Fibroblast of the aortic adventitia (primary cell): ENCODE results near the gene CAPZA1. TPM values are rescaled to one million over a fixed set of nuclear protein-coding genes. Genes with fewer than 3 reads are reported as not detected.
A peak's percentile ranks its signal among the peaks of the same experiment; 100 is the strongest.
"Not testable (repeated sequence)": the region's sequence is repeated elsewhere in the genome, so short reads cannot be mapped to it uniquely, and the experiment has no call there.

Experiments used
- DNase-seq: peaks from one replicate; pipeline ENCODE4 v3.0.0-alpha.2; 2010; ENCODE audit warnings: low read depth
- H3K4me3 ChIP-seq: 2 replicates; pipeline ENCODE4 v1.5.1; 2011; ENCODE audit warnings: low read depth, mild to moderate bottlenecking, control low read depth, low read length, moderate library complexity
- total RNA-seq: library from RNA; depleted of rRNA; stranded (reverse); fragments of >200 nt; gene quantifications from 2 replicates; pipeline ENCODE4 v1.2.3, GENCODE V29; 2012; ENCODE audit warnings: low replicate concordance
- TF ChIP-seq, protein P1 (sequence below): IDR thresholded peaks from 2 replicates; pipeline ENCODE4 v1.5.1; 2011; ENCODE audit warnings: mild to moderate bottlenecking, low read length, control low read depth, inconsistent platforms; ENCODE audit not compliant: insufficient read depth

CAPZA1 gene
- total RNA-seq, 1 donor: 281 TPM

DNA sequence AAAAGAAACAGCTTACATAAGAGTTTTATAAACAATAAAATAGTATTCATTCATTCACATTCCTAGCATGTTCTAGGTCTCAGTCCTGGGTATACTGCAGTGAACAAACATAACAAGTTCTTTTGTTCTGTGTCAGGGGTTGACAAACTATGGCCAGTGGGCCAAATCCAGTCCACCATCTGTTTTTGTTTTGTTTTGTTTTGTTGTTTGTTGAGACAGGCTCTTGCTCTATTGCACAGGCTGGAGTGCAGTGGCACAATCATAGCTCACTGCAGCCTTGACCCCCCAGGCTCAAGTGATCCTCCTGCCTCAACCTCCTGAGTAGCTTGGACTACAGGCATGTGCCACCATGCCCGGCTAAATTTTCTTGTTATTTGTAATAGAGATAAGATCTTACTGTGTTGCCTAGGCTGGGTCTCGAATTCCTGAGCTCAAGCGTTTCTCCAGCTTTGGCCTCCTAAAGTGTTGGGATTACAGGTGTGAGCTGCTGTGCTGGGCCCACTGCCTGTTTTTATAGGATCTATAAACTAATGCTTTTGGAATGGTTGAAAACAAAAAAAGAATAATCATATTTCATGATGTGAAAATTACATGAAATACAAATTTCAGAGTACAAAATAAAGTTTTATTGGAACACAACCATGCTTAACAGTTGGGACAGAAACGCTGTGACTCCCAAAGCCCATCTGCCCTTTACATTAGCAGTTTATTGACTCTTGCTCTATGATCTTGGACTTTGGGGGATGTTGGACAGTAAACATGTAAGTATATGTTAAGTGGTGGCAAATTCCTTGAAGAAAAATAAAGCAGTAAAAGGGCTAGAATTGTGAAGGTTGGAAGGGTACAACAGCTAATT is 17.9 kb downstream of the CAPZA1 start:
- H3K4me3 ChIP-seq: no peak overlapping the region
- peak; percentile 42 for DNase-seq
- TF ChIP-seq, protein P1, sequence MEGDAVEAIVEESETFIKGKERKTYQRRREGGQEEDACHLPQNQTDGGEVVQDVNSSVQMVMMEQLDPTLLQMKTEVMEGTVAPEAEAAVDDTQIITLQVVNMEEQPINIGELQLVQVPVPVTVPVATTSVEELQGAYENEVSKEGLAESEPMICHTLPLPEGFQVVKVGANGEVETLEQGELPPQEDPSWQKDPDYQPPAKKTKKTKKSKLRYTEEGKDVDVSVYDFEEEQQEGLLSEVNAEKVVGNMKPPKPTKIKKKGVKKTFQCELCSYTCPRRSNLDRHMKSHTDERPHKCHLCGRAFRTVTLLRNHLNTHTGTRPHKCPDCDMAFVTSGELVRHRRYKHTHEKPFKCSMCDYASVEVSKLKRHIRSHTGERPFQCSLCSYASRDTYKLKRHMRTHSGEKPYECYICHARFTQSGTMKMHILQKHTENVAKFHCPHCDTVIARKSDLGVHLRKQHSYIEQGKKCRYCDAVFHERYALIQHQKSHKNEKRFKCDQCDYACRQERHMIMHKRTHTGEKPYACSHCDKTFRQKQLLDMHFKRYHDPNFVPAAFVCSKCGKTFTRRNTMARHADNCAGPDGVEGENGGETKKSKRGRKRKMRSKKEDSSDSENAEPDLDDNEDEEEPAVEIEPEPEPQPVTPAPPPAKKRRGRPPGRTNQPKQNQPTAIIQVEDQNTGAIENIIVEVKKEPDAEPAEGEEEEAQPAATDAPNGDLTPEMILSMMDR: no peak

DNA sequence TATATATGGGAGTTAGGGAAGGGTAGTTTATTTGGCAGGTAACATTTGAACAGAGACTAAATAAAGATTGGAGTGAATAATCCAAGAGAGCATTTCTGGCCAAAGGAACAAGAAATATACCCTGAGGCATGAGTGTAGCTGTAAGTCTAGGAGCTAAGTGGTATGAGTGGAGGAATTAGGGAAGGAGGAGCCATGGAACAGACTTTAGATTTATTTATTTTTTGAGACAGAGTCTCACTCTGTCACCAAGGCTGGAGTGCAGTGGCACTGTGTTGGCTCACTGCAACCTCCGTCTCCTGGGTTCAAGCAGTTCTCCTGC is 18.4 kb downstream of the CAPZA1 start:
- no peak for DNase-seq
- H3K4me3 ChIP-seq: no peak overlapping the region
- TF ChIP-seq, protein P1: no peak

DNA sequence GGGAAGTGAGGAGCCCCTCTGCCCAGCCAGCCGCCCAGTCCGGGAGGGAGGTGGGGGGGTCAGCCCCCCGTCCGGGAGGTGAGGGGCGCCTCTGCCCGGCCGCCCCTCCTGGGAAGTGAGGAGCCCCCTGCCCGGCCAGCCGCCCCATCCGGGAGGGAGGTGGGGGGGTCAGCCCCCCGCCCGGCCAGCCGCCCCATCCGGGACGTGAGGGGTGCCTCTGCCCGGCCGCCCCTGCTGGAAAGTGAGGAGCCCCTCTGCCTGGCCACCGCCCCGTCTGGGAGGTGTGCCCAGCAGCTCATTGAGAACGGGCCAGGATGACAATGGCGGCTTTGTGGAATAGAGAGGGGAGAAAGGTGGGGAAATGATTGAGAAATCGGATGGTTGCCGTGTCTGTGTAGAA is 20.8 kb downstream of the CAPZA1 start:
- H3K4me3 ChIP-seq, DNase-seq: not testable (repeated sequence)

DNA sequence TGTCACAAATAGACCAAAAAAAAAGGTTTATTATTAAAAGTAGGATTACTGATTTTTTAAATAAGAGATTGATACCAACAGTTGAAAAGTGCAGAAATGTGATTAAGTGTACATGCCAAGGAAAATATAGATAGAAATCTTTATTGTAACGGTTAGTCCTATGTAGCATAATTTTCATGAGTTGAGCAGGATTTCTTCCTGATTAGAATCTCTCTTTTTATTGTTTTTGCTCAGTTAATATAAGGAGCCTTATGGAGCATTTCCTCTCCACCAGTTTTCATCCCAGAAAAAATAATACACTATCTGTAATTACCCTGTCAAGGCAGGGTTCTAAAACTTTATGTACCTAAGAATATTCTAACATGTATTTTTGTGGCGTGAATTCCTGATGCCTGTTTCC is 23.4 kb downstream of the CAPZA1 start:
- TF ChIP-seq, protein P1: no peak
- H3K4me3 ChIP-seq: no peak overlapping the region
- DNase-seq: no peak

DNA sequence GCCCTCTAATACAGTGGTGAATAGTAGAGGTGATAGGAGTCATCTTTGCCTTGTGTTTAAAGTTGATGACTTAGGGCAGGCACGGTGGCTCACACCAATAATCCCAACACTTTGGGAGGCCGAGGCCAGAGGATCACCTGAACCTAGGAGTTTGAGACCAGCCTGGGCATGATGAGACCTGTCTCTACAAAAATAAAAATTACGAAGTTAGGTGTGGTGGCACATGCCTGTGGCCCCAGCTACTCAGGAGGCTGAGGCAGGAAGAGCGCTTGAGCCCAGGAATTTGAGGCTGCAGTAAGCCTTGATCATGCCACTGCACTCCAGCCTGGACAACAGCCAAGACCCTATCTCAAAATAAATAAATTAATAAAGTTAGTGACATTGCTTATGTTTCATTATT is 26.6 kb downstream of the CAPZA1 start:
- H3K4me3 ChIP-seq: no peak overlapping the region
- no peak for DNase-seq
- TF ChIP-seq, protein P1: no peak

DNA sequence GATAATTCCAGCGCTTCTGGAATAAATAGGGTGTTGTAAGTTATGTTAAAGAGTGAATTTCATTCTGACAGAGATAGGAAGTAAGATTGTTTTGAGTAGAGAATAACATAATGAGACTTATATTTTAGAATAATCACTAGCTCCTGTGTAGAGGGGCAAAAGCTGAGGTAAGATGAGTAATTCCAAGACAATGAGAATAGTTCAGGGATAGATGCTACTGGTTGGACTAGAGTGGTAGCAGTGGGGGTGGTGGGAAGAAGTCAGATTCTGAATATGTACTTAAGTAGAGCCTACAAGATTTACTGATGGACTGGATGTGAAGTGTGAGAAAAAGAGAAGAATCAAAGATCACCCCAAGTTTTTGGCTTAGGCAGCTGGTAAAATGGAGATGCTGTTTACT is 31.6 kb downstream of the CAPZA1 start:
- DNase-seq: no peak
- TF ChIP-seq, protein P1: no peak

DNA sequence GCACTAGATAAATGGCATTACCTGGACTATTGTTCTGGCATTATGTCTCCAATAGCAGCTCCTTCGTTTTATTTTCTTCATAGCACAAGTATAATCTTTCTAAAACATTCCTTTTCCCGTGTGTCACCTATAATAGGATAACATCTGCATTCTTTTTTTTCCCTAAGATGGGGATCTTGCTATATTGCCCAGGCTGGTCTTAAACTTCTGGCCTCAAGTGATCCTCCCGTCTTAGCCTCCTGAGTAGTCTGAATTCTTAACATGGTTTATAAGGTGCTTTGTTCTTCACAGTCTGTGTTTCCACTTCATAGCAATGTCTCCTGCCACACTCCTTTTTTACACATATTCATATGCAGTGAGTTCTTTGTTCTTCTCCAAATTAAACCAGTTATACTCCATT is 46.2 kb downstream of the CAPZA1 start:
- no peak for DNase-seq
- TF ChIP-seq, protein P1: no peak
- no peak overlapping the region for H3K4me3 ChIP-seq

More for the DNA sequence above, 31.6 kb downstream of the CAPZA1 start:
- H3K4me3 ChIP-seq: no peak overlapping the region
